ENCODE measurements around the gene GULP1. TPM values are rescaled to one million over a fixed set of nuclear protein-coding genes. Genes with fewer than 3 reads are reported as not detected.

GULP1 gene
- polyA plus RNA-seq, 4 donors, result 7.1 to 33.7 (median 18.9) TPM

DNA sequence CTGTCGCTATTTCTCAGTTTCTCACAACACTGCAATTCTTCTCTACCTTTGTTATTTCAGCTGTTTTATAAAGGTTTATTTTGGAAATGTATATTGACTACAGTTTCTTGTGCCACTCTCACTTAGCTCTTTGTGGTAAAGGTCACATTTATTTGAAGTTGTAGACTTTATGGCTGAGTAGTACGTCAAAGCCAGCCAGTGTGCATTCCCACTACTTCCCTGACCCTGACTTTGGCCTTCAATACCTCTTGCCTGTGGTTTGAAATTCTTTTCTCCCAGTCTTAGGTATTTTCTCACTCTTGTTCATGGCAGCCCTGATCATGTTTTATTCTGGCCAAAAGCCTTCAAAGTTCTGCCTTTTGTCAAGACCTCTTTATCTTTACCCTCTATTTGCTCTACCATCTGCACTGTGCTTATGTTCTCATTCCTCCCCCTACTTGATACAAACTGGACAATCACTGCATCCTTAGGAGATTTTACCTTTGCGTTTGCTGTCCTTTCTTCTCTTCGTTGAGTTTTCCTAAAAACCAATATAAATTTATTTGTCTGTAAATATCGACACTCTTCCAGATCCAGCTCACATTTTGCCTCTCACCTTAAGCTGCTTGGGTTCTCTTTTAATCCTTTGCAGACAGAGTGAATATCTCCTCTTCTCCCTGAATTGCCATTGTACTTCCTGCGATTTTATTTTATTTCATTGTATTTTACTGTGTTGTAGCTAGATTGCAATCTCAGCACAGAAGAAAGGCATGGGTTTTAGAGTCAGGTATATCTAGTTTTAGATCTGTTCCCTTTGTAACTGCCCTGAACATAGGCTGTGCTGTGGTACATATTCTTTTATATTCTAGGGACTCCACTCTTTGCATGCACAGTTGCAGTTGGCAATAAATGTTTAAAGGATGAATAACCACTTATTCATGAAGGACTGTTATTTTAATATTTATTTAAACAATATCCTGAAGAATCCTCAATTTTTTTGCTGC is 31.2 kb downstream of the GULP1 start:
- no peak for FAIRE-seq
- WGBS, 3 donors, result 73 to 77% (median 74%) methylated on average over 6 of the region's 6 CpGs
- Histone ChIP-seq H3K27ac (ENCODE audit: low read depth in 1 of 3, low read length in 2 of 3) (no peak overlapping the region), H3K4me1 (ENCODE audit: control insufficient read depth in 3 of 3, insufficient read depth in 2 of 3, low read depth in 1 of 3, low read length in 2 of 3) (peaks cover 0 to 3% (median 2%) of the 10 kb centered on the region in 3 donors), H3K4me3 (ENCODE audit: low read depth in 1 of 3, low read length in 3 of 3) (no peak overlapping the region), H3K27me3 (ENCODE audit: control insufficient read depth in 3 of 3, insufficient read depth in 3 of 3, low read length in 3 of 3) (no peaks in the 10 kb centered on the region), H3K36me3 (ENCODE audit: control insufficient read depth in 3 of 3, insufficient read depth in 2 of 3, low read depth in 1 of 3, low read length in 3 of 3) (no peaks in the 10 kb centered on the region), H3K9me3 (ENCODE audit: control insufficient read depth in 2 of 2, insufficient read depth in 1 of 2, low read depth in 1 of 2, low read length in 1 of 2) (no peaks in the 10 kb centered on the region)
- DNase-seq, result peak; percentile 25 to 32

GRCh38 chr2:188324067-188324466 is 32.4 kb downstream of the GULP1 start:
- DNase-seq (no peak), FAIRE-seq (no peak)
- peaks cover 0 to 3% (median 2%) of the 10 kb centered on the region in 3 donors for H3K4me1 ChIP-seq (ENCODE audit: control insufficient read depth in 3 of 3, insufficient read depth in 2 of 3, low read depth in 1 of 3, low read length in 2 of 3)
- no peak overlapping the region for H3K27ac ChIP-seq (ENCODE audit: low read depth in 1 of 3, low read length in 2 of 3)
- no peak overlapping the region for H3K4me3 ChIP-seq (ENCODE audit: low read depth in 1 of 3, low read length in 3 of 3)
- no peaks in the 10 kb centered on the region for H3K36me3 ChIP-seq (ENCODE audit: control insufficient read depth in 3 of 3, insufficient read depth in 2 of 3, low read depth in 1 of 3, low read length in 3 of 3)
- H3K9me3 ChIP-seq (ENCODE audit: control insufficient read depth in 2 of 2, insufficient read depth in 1 of 2, low read depth in 1 of 2, low read length in 1 of 2), result no peaks in the 10 kb centered on the region
- H3K27me3 ChIP-seq (ENCODE audit: control insufficient read depth in 3 of 3, insufficient read depth in 3 of 3, low read length in 3 of 3), result no peaks in the 10 kb centered on the region

GRCh38 chr2:188326290-188326668 is 34.6 kb downstream of the GULP1 start:
- no peaks in the 10 kb centered on the region for H3K27me3 ChIP-seq (ENCODE audit: control insufficient read depth in 3 of 3, insufficient read depth in 3 of 3, low read length in 3 of 3)
- H3K27ac ChIP-seq (ENCODE audit: low read depth in 1 of 3, low read length in 2 of 3), result no peak overlapping the region
- 76 to 79% (median 78%) methylated on average over 1 of the region's 1 CpG for WGBS, 3 donors
- H3K9me3 ChIP-seq (ENCODE audit: control insufficient read depth in 2 of 2, insufficient read depth in 1 of 2, low read depth in 1 of 2, low read length in 1 of 2), result no peaks in the 10 kb centered on the region
- no peak for FAIRE-seq
- H3K4me3 ChIP-seq (ENCODE audit: low read depth in 1 of 3, low read length in 3 of 3), result no peak overlapping the region
- no peak for DNase-seq
- peaks cover 0 to 3% (median 2%) of the 10 kb centered on the region in 3 donors for H3K4me1 ChIP-seq (ENCODE audit: control insufficient read depth in 3 of 3, insufficient read depth in 2 of 3, low read depth in 1 of 3, low read length in 2 of 3)
- no peaks in the 10 kb centered on the region for H3K36me3 ChIP-seq (ENCODE audit: control insufficient read depth in 3 of 3, insufficient read depth in 2 of 3, low read depth in 1 of 3, low read length in 3 of 3)

DNA sequence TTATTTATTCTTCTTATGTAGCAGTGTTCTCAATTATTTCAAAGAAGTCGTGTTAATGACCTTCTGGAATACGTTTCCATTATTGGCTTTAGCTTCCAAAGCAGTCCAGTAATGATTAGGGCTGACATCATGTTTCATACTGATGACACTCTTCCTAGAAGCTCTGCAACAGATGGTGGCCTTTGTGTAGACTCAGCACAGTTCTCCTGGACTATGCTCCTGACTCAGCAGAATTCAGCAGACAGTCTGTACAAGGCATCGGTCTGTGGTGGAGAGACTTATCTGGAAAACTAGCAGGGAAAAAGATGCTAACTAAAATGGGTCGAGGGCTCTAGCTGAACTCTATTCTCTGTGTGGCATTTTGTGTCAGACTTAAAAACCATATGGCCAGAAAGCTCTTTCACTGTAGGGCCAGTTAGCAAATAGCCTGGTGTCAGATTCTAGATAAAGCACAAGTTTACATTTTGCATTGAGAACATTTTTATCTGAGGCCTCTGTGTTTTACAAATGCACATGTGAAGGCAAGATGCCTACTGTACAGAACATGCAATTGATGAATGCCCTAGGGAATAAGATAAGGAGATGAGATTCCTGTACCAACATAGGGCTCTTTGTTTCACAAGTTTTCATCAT is 35.1 kb downstream of the GULP1 start:
- no peaks in the 10 kb centered on the region for H3K9me3 ChIP-seq (ENCODE audit: control insufficient read depth in 2 of 2, insufficient read depth in 1 of 2, low read depth in 1 of 2, low read length in 1 of 2)
- DNase-seq, result peak; percentile 82 to 85
- no peaks in the 10 kb centered on the region for H3K27me3 ChIP-seq (ENCODE audit: control insufficient read depth in 3 of 3, insufficient read depth in 3 of 3, low read length in 3 of 3)
- no peak for FAIRE-seq
- 18 to 40% (median 20%) methylated on average over 4 of the region's 4 CpGs for WGBS, 3 donors
- H3K36me3 ChIP-seq (ENCODE audit: control insufficient read depth in 3 of 3, insufficient read depth in 2 of 3, low read depth in 1 of 3, low read length in 3 of 3), result no peaks in the 10 kb centered on the region
- H3K4me1 ChIP-seq (ENCODE audit: control insufficient read depth in 3 of 3, insufficient read depth in 2 of 3, low read depth in 1 of 3, low read length in 2 of 3), result peaks cover 0 to 3% (median 2%) of the 10 kb centered on the region in 3 donors
- H3K4me3 ChIP-seq (ENCODE audit: low read depth in 1 of 3, low read length in 3 of 3), result no peak overlapping the region
- H3K27ac ChIP-seq (ENCODE audit: low read depth in 1 of 3, low read length in 2 of 3), result no peak overlapping the region

DNA sequence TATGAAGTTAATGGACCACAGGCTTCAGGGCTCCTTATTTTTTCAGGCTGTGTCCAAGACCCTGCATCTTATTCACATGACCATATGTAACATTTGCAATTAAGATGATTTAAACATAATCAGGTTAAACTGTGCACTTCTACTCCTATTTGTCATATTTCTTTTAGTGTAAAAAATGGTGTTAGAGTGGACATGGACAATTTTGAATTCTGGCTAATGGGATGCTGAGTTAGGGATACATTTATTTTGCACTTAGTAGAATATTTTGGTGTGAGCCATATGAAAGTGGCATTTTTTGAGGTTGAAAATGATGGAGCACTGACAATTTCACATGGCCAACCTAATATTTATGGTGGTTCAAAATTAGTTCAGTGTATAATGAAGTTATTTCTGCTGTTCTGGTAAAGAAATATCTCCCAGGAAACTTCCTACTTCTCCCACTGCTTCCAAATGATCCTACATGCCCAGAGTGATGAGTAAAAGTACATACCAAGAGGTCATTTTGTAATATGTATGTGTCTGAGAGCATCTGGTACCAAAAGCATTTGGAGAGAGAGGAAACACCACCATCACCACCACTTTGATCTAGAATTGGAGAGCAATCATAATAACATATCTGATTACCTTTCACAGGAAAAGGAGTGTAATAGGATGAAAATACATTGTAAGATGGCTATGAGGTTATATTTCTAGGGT is 36.0 kb downstream of the GULP1 start:
- Histone ChIP-seq H3K4me3 (ENCODE audit: low read depth in 1 of 3, low read length in 3 of 3) (no peak overlapping the region), H3K9me3 (ENCODE audit: control insufficient read depth in 2 of 2, insufficient read depth in 1 of 2, low read depth in 1 of 2, low read length in 1 of 2) (no peaks in the 10 kb centered on the region), H3K27me3 (ENCODE audit: control insufficient read depth in 3 of 3, insufficient read depth in 3 of 3, low read length in 3 of 3) (no peaks in the 10 kb centered on the region), H3K36me3 (ENCODE audit: control insufficient read depth in 3 of 3, insufficient read depth in 2 of 3, low read depth in 1 of 3, low read length in 3 of 3) (no peaks in the 10 kb centered on the region), H3K27ac (ENCODE audit: low read depth in 1 of 3, low read length in 2 of 3) (no peak overlapping the region), H3K4me1 (ENCODE audit: control insufficient read depth in 3 of 3, insufficient read depth in 2 of 3, low read depth in 1 of 3, low read length in 2 of 3) (peaks cover 0 to 3% (median 2%) of the 10 kb centered on the region in 3 donors)
- no peak for DNase-seq
- no peak for FAIRE-seq

DNA sequence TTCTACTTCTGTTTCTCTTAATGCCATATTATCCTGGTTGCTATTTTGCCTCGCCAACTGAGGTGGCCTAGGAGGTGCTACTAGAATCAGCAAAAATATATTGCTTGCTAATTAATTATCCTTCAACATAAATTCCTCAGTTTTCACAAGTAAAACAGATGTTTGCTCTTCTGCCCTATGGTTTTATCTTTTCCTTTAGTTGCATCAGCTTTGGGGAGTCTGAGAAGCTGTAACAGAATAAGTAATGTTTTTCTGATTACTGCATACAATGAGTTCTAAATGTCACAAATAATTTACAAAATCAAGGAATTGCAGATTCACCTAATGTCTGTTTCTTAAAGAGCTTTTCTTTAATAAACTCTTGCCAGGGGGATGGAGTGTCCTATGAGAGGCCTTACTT is 36.7 kb downstream of the GULP1 start:
- FAIRE-seq, result no peak
- Histone ChIP-seq H3K27me3 (ENCODE audit: control insufficient read depth in 3 of 3, insufficient read depth in 3 of 3, low read length in 3 of 3) (no peaks in the 10 kb centered on the region), H3K4me1 (ENCODE audit: control insufficient read depth in 3 of 3, insufficient read depth in 2 of 3, low read depth in 1 of 3, low read length in 2 of 3) (peaks cover 0 to 3% (median 0%) of the 10 kb centered on the region in 3 donors), H3K9me3 (ENCODE audit: control insufficient read depth in 2 of 2, insufficient read depth in 1 of 2, low read depth in 1 of 2, low read length in 1 of 2) (no peaks in the 10 kb centered on the region), H3K4me3 (ENCODE audit: low read depth in 1 of 3, low read length in 3 of 3) (no peak overlapping the region), H3K27ac (ENCODE audit: low read depth in 1 of 3, low read length in 2 of 3) (no peak overlapping the region), H3K36me3 (ENCODE audit: control insufficient read depth in 3 of 3, insufficient read depth in 2 of 3, low read depth in 1 of 3, low read length in 3 of 3) (no peaks in the 10 kb centered on the region)
- DNase-seq, result no peak
- WGBS, 3 donors, result 84 to 98% (median 91%) methylated on average over 1 of the region's 1 CpG

- Histone ChIP-seq H3K4me1 (ENCODE audit: control insufficient read depth in 3 of 3, insufficient read depth in 2 of 3, low read depth in 1 of 3, low read length in 2 of 3) (peaks cover 0 to 3% (median 0%) of the 10 kb centered on the region in 3 donors), H3K27me3 (ENCODE audit: control insufficient read depth in 3 of 3, insufficient read depth in 3 of 3, low read length in 3 of 3) (no peaks in the 10 kb centered on the region), H3K36me3 (ENCODE audit: control insufficient read depth in 3 of 3, insufficient read depth in 2 of 3, low read depth in 1 of 3, low read length in 3 of 3) (no peaks in the 10 kb centered on the region), H3K27ac (ENCODE audit: low read depth in 1 of 3, low read length in 2 of 3) (no peak overlapping the region), H3K4me3 (ENCODE audit: low read depth in 1 of 3, low read length in 3 of 3) (no peak overlapping the region), H3K9me3 (ENCODE audit: control insufficient read depth in 2 of 2, insufficient read depth in 1 of 2, low read depth in 1 of 2, low read length in 1 of 2) (no peaks in the 10 kb centered on the region)
- 81 to 91% (median 85%) methylated on average over 2 of the region's 2 CpGs for WGBS, 3 donors
- DNase-seq, result no peak
- FAIRE-seq, result no peak
Observed at GRCh38 chr2:188330316-188331053, 38.8 kb downstream of the GULP1 start.

DNA sequence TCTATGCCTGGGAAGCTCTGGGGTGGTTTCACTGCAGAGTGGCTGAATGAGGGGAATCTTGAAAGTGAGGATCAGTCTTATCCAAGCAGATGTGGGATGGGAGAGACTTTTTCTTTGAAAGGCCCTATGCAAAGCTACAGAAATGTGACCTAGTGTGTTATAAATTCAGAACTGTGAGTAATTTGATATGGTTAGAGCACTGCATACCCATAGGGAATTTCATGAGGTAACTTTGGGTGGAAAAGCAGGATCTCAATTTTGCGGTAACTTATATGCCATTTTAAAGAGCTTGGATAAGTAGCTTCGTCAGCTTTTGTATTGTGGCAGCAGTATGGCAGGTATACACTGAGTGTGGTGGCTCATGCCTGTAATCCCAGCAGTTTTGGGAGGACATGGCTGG is 40.9 kb downstream of the GULP1 start:
- DNase-seq (no peak), FAIRE-seq (no peak)
- no peak overlapping the region for H3K27ac ChIP-seq (ENCODE audit: low read depth in 1 of 3, low read length in 2 of 3)
- H3K4me1 ChIP-seq (ENCODE audit: control insufficient read depth in 3 of 3, insufficient read depth in 2 of 3, low read depth in 1 of 3, low read length in 2 of 3), result no peaks in the 10 kb centered on the region
- H3K36me3 ChIP-seq (ENCODE audit: control insufficient read depth in 3 of 3, insufficient read depth in 2 of 3, low read depth in 1 of 3, low read length in 3 of 3), result no peaks in the 10 kb centered on the region
- no peaks in the 10 kb centered on the region for H3K9me3 ChIP-seq (ENCODE audit: control insufficient read depth in 2 of 2, insufficient read depth in 1 of 2, low read depth in 1 of 2, low read length in 1 of 2)
- H3K4me3 ChIP-seq (ENCODE audit: low read depth in 1 of 3, low read length in 3 of 3), result no peak overlapping the region
- WGBS, 3 donors, result 90 to 98% (median 91%) methylated on average over 2 of the region's 2 CpGs
- no peaks in the 10 kb centered on the region for H3K27me3 ChIP-seq (ENCODE audit: control insufficient read depth in 3 of 3, insufficient read depth in 3 of 3, low read length in 3 of 3)

All from small intestine (tissue), 7 donors.